Fibroblast of lung (primary cell): ENCODE measurements around the gene SCN4A. TPM values are rescaled to one million over a fixed set of nuclear protein-coding genes. Genes with fewer than 3 reads are reported as not detected.
"Not testable (repeated sequence)": the region's sequence is repeated elsewhere in the genome, so short reads cannot be mapped to it uniquely, and the experiment has no call there.

ENCODE experiments used
- DNase-seq, 2 donors: peaks; one replicate each; pipeline versions ENCODE4 v3.0.0 to v3.0.0-alpha.2; 2010; ENCODE audit warnings: low read depth in 2 of 2
- H2AFZ ChIP-seq: 2 replicates; pipeline ENCODE4 v1.5.1; 2012; ENCODE audit warnings: low read length, control low read depth, inconsistent platforms
- H3K27ac ChIP-seq: 2 replicates; pipeline ENCODE4 v1.5.1; 2011; ENCODE audit warnings: low read length, control low read depth; ENCODE audit not compliant: insufficient read depth
- H3K27me3 ChIP-seq: 2 replicates; pipeline ENCODE4 v1.5.1; 2011; ENCODE audit warnings: mild to moderate bottlenecking, low read length; ENCODE audit not compliant: control insufficient read depth, insufficient read depth
- H3K36me3 ChIP-seq: 2 replicates; pipeline ENCODE4 v1.5.1; 2011; ENCODE audit warnings: low read length; ENCODE audit not compliant: control insufficient read depth, insufficient read depth
- H3K4me1 ChIP-seq: 2 replicates; pipeline ENCODE4 v1.5.1; 2011; ENCODE audit warnings: low read length; ENCODE audit not compliant: control insufficient read depth, insufficient read depth; ENCODE audit errors: extremely low read depth
- H3K4me2 ChIP-seq: 2 replicates; pipeline ENCODE4 v1.5.1; 2011; ENCODE audit warnings: low read length, control low read depth; ENCODE audit not compliant: insufficient read depth; ENCODE audit errors: extremely low read depth
- H3K4me3 ChIP-seq, 4 experiments: fragments of 200-600 bp in 1 of 4; sonication (generic) in 1 of 4; replicated peaks in 1 of 4; 2 replicates each; pipeline ENCODE4 v1.5.1; 2011 to 2016; ENCODE audit warnings: low read length in 4 of 4, low read depth in 3 of 4, mild to moderate bottlenecking in 3 of 4, control low read depth in 2 of 4, inconsistent platforms in 1 of 4, mixed read lengths in 1 of 4; ENCODE audit not compliant: insufficient read depth in 1 of 4; ENCODE audit errors: control extremely low read depth in 1 of 4
- H3K79me2 ChIP-seq: 2 replicates; pipeline ENCODE4 v1.5.1; 2012; ENCODE audit warnings: mild to moderate bottlenecking, low read length, inconsistent platforms; ENCODE audit not compliant: control insufficient read depth, insufficient read depth
- H3K9ac ChIP-seq: 2 replicates; pipeline ENCODE4 v1.5.1; 2011; ENCODE audit warnings: mild to moderate bottlenecking, low read length, control low read depth; ENCODE audit not compliant: insufficient read depth
- H3K9me3 ChIP-seq: 2 replicates; pipeline ENCODE4 v1.5.1; 2012; ENCODE audit warnings: low read depth, low read length; ENCODE audit not compliant: control insufficient read depth, insufficient read depth
- H4K20me1 ChIP-seq: 2 replicates; pipeline ENCODE4 v1.5.1; 2011; ENCODE audit warnings: low read length; ENCODE audit not compliant: control insufficient read depth, insufficient read depth; ENCODE audit errors: extremely low read depth
- EZH2 ChIP-seq: IDR thresholded peaks from 2 replicates; pipeline ENCODE4 v1.5.1; 2012; ENCODE audit warnings: low read length, control low read depth, mild to moderate bottlenecking; ENCODE audit errors: missing control alignments
- polyA plus RNA-seq, 2 donors: library from polyadenylated mRNA; depleted of rRNA in 1 of 2; stranded (reverse) in 1 of 2; unstranded in 1 of 2; fragments of >200 nt; gene quantifications; 2 replicates each; pipeline ENCODE4 v1.2.1, GENCODE V29; 2011 to 2012; ENCODE audit warnings: missing spikeins in 1 of 2
- total RNA-seq: library from RNA; depleted of rRNA; stranded (reverse); fragments of >200 nt; gene quantifications from 2 replicates; pipeline ENCODE4 v1.2.1, GENCODE V29; 2014
- TF ChIP-seq, protein P1 (sequence below), 2 donors: IDR thresholded peaks in 1 of 2; conservative IDR thresholded peaks in 1 of 2; 1 replicate in 1 of 2; 2 replicates in 1 of 2; pipeline ENCODE4 v1.5.1; 2011 to 2012; ENCODE audit warnings: low read length in 2 of 2, control low read depth in 1 of 2, inconsistent platforms in 1 of 2, low read depth in 1 of 2, mild to moderate bottlenecking in 1 of 2

SCN4A gene
- total and polyA plus RNA-seq, 2 donors (not counting 1 experiment from before 2014, with no cell fraction given) = 0.83 TPM; not detected in 1

DNA sequence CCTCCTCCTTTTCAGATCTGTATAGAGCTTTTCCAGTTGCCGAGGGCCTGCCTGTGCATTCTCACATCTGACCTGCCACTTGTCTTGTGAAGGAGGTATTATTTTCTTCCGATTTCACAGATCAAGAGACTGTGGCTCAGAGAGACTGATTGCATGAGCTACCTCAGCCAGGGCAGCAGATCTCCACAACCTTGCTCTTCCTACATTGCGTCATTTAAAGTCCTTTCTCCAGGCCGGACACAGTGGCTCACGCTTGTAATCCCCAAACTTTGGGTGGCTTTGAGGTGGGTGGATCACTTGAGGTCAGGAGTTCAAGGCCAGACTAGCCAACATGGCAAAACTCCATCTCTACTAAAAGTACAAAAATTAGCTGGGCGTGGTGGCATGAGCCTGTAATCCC, 52.7 kb downstream of the SCN4A start:
- H3K27me3 ChIP-seq, H3K4me2 ChIP-seq, H3K79me2 ChIP-seq, DNase-seq, H3K9me3 ChIP-seq, H3K4me3 ChIP-seq, H3K27ac ChIP-seq, H4K20me1 ChIP-seq, H2AFZ ChIP-seq, H3K4me1 ChIP-seq, H3K9ac ChIP-seq, H3K36me3 ChIP-seq: not testable (repeated sequence)

DNA sequence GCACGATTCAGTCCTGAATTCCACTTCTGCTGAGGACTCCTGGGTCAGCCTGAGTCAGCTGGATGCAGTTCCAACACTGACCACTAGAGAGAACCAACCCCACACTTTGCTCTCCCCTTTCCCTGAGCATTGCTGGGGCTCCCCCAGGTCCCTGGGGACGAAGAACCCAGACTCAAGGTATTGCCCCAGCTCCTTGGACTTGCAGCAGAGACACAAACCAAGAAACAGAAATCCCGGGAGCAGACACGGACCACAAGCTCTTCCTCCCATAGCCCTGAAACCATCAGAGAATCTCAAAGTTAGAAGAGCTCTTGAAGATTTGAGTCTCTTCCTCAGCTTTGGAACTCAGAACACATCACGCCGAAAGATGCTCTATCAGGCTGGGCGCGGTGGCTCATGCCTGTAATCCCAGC, 53.4 kb downstream of the SCN4A start:
- Histone ChIP-seq H3K4me3 (no peak overlapping the region), H4K20me1 (no peaks in the 10 kb centered on the region), H2AFZ (no peak overlapping the region), H3K9me3 (no peaks in the 10 kb centered on the region), H3K27me3 (peaks cover 6% of the 10 kb centered on the region), H3K9ac (no peak overlapping the region), H3K79me2 (no peaks in the 10 kb centered on the region), H3K4me2 (no peak overlapping the region), H3K27ac (no peak overlapping the region), H3K36me3 (no peaks in the 10 kb centered on the region), H3K4me1 (no peaks in the 10 kb centered on the region)
- TF ChIP-seq, protein P1, sequence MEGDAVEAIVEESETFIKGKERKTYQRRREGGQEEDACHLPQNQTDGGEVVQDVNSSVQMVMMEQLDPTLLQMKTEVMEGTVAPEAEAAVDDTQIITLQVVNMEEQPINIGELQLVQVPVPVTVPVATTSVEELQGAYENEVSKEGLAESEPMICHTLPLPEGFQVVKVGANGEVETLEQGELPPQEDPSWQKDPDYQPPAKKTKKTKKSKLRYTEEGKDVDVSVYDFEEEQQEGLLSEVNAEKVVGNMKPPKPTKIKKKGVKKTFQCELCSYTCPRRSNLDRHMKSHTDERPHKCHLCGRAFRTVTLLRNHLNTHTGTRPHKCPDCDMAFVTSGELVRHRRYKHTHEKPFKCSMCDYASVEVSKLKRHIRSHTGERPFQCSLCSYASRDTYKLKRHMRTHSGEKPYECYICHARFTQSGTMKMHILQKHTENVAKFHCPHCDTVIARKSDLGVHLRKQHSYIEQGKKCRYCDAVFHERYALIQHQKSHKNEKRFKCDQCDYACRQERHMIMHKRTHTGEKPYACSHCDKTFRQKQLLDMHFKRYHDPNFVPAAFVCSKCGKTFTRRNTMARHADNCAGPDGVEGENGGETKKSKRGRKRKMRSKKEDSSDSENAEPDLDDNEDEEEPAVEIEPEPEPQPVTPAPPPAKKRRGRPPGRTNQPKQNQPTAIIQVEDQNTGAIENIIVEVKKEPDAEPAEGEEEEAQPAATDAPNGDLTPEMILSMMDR (conservative IDR thresholded peaks at IDR 0.05 in 1 of 2, IDR thresholded peaks at IDR 0.05 in 1 of 2; ENCODE audit: low read depth in 1 of 2, low read length in 2 of 2) = peak; percentile 97
- TF ChIP-seq EZH2 = no peak
- DNase-seq = peak; percentile 29 to 49

DNA sequence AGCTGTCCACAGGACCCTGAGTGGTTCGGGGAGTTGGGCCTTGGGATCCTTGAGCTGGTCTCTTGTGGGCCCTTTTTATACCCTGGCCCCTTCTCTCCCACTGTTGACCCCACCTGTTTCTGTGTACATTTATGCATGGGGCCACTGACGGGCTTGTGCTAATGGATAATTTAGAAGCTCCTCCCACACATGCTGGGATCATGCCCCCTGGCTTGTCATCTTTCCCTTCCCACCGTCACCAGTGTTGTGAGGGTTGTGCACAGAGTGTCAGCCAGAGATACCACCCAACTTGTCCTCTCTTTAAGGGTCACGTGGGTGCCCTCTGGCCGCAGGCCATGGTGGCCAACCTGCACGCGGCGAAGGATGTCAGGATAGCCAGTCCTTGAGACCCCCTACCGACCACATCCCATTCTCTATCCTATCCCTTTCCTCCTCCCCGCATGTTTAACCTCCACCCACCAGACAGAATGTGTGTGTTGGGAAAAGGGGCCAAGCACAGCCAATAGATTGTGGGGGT, 53.9 kb downstream of the SCN4A start, which contains the start of gene GH1:
TSS of gene GH1 (minus strand) at position 51 of the 517 bp plus-strand sequence. CDS start 63 bp downstream, outside the sequence.
- H3K9ac ChIP-seq, H3K4me1 ChIP-seq, H3K4me3 ChIP-seq, H3K4me2 ChIP-seq, DNase-seq, H3K27ac ChIP-seq, H2AFZ ChIP-seq, H3K9me3 ChIP-seq, H3K36me3 ChIP-seq, H3K79me2 ChIP-seq, H4K20me1 ChIP-seq, H3K27me3 ChIP-seq: not testable (repeated sequence)

DNA sequence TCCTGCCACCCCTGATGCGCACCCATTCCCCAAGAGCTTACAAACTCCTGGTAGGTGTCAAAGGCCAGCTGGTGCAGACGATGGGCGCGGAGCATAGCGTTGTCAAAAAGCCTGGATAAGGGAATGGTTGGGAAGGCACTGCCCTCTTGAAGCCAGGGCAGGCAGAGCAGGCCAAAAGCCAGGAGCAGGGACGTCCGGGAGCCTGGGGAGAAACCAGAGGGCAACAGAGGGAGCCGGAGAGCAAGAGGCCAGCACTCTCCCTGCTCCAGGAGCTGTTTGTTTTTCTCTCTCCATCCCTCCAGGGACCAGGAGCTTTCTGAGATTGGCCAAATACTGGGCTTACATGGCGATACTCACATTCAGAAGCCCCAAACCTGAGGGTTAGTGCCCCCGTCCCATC, 54.4 kb downstream of the SCN4A start:
- Histone ChIP-seq H3K4me1 (no peaks in the 10 kb centered on the region), H3K27ac (no peak overlapping the region), H3K36me3 (no peaks in the 10 kb centered on the region), H3K4me2 (no peak overlapping the region), H4K20me1 (no peaks in the 10 kb centered on the region), H3K4me3 (no peak overlapping the region), H3K27me3 (peaks cover 6% of the 10 kb centered on the region), H2AFZ (no peak overlapping the region), H3K9ac (no peak overlapping the region), H3K79me2 (no peaks in the 10 kb centered on the region), H3K9me3 (no peaks in the 10 kb centered on the region)
- DNase-seq = no peak
- TF ChIP-seq EZH2 = no peak
- TF ChIP-seq, protein P1 (conservative IDR thresholded peaks at IDR 0.05 in 1 of 2, IDR thresholded peaks at IDR 0.05 in 1 of 2; ENCODE audit: low read depth in 1 of 2, low read length in 2 of 2) = no peak
